H1 (cell line): Measurements from ENCODE around the gene CYB561D2. TPM values are rescaled to one million over a fixed set of nuclear protein-coding genes. Genes with fewer than 3 reads are reported as not detected.

Source experiments
- CTCF ChIA-PET: fragments of 300-600 bp; sonication (Branson Sonifier 250); formaldehyde crosslinking; loops from one replicate; lab custom pipeline; 2021; ENCODE audit not compliant: partially characterized antibody; lab: Charles Lee
- POLR2A ChIA-PET: fragments of 300-600 bp; sonication (Branson Sonifier 250); formaldehyde crosslinking; loops from one replicate; lab custom pipeline; 2021; ENCODE audit warnings: inconsistent platforms; ENCODE audit not compliant: partially characterized antibody; lab: Charles Lee
- DNase-seq, 2 experiments: peaks; one replicate each; pipeline versions ENCODE4 v3.0.0 to v3.0.0-alpha.2; 2010 to 2022; ENCODE audit warnings: low spot score in 2 of 2, low read depth in 1 of 2, mixed read lengths in 1 of 2
- FAIRE-seq: peaks from 2 replicates; lab custom pipeline; 2011; peaks lifted over from hg19 to GRCh38; lab: Jason Lieb, UNC
- H2AFZ ChIP-seq: 2 replicates; pipeline ENCODE4 v1.8.1; 2012; ENCODE audit warnings: low read length, inconsistent platforms
- H2AK5ac ChIP-seq: 2 replicates; pipeline ENCODE4 v1.6.1; 2013; ENCODE audit warnings: low read depth, low read length
- H2BK120ac ChIP-seq: replicated peaks from 2 replicates; pipeline ENCODE3; 2013; ENCODE audit warnings: low read depth, low read length, inconsistent platforms
- H2BK12ac ChIP-seq: 2 replicates; pipeline ENCODE4 v1.6.1; 2013; ENCODE audit warnings: low read depth, low read length
- H2BK15ac ChIP-seq: 2 replicates; pipeline ENCODE4 v1.6.1; 2013; ENCODE audit warnings: low read length
- H2BK20ac ChIP-seq: 2 replicates; pipeline ENCODE4 v1.6.1; 2013; ENCODE audit warnings: low read length
- H2BK5ac ChIP-seq: 2 replicates; pipeline ENCODE4 v1.6.1; 2013; ENCODE audit warnings: low read depth, low read length
- H3K14ac ChIP-seq: 2 replicates; pipeline ENCODE4 v1.6.1; 2013; ENCODE audit warnings: inconsistent platforms; ENCODE audit not compliant: insufficient read length
- H3K18ac ChIP-seq: 2 replicates; pipeline ENCODE4 v1.6.1; 2013; ENCODE audit warnings: low read length; ENCODE audit errors: extremely low read depth
- H3K23ac ChIP-seq: 2 replicates; pipeline ENCODE4 v1.6.1; 2013; ENCODE audit warnings: inconsistent platforms; ENCODE audit not compliant: insufficient read length
- H3K23me2 ChIP-seq: 2 replicates; pipeline ENCODE4 v1.6.1; 2013; ENCODE audit warnings: low read depth, low read length
- H3K27ac ChIP-seq: 2 replicates; pipeline ENCODE4 v1.6.1; 2011; ENCODE audit warnings: low read depth, low read length, inconsistent platforms
- H3K27me3 ChIP-seq, 4 experiments: replicated peaks in 1 of 4; 1 replicate in 1 of 4; 2 replicates in 3 of 4; pipeline versions ENCODE4 v1.6.1 to v1.8.1; 2011 to 2013; ENCODE audit warnings: low read length in 3 of 4, mild to moderate bottlenecking in 3 of 4, inconsistent platforms in 2 of 4, mixed read lengths in 2 of 4, moderate library complexity in 1 of 4; ENCODE audit not compliant: control insufficient read depth in 3 of 4, insufficient read depth in 3 of 4; ENCODE audit errors: extremely low read depth in 1 of 4
- H3K36me3 ChIP-seq, 4 experiments: 2 replicates each; pipeline versions ENCODE4 v1.6.1 to v1.8.1; 2011 to 2013; ENCODE audit warnings: mild to moderate bottlenecking in 4 of 4, low read length in 3 of 4, moderate library complexity in 2 of 4, control low read depth in 1 of 4, inconsistent platforms in 1 of 4; ENCODE audit not compliant: insufficient read depth in 4 of 4, control insufficient read depth in 2 of 4
- H3K4ac ChIP-seq: replicated peaks from 2 replicates; pipeline ENCODE3; 2013; ENCODE audit warnings: low read length, low read depth, mixed read lengths, inconsistent platforms; ENCODE audit not compliant: insufficient read length
- H3K4me1 ChIP-seq, 4 experiments: replicated peaks in 1 of 4; 1 replicate in 1 of 4; 2 replicates in 3 of 4; pipeline versions ENCODE4 v1.6.1 to v1.8.1; 2011 to 2013; ENCODE audit warnings: low read length in 3 of 4, inconsistent platforms in 2 of 4, mixed read lengths in 1 of 4; ENCODE audit not compliant: insufficient read depth in 4 of 4, control insufficient read depth in 3 of 4
- H3K4me2 ChIP-seq, 2 experiments: 2 replicates each; pipeline versions ENCODE4 v1.6.1 to v1.8.1; 2011 to 2013; ENCODE audit warnings: low read depth in 2 of 2, low read length in 2 of 2, control low read depth in 1 of 2, inconsistent platforms in 1 of 2, mild to moderate bottlenecking in 1 of 2; ENCODE audit not compliant: insufficient read depth in 1 of 2
- H3K4me3 ChIP-seq, 4 experiments: fragments of 200-600, 300-600 bp in 1 of 4; sonication (generic), shearing (Covaris generic), sonication (Bioruptor Twin) in 1 of 4; 2 replicates each; pipeline versions ENCODE4 v1.5.1 to v1.8.1; 2011 to 2016; ENCODE audit warnings: low read length in 4 of 4, low read depth in 3 of 4, control low read depth in 2 of 4, inconsistent platforms in 2 of 4, mild to moderate bottlenecking in 2 of 4, mixed read lengths in 1 of 4, moderate library complexity in 1 of 4; ENCODE audit not compliant: insufficient read depth in 2 of 4; ENCODE audit errors: extremely low read depth in 1 of 4
- H3K56ac ChIP-seq: replicated peaks from 2 replicates; pipeline ENCODE3; 2013; ENCODE audit warnings: low read depth, mild to moderate bottlenecking, mixed read lengths, low read length, inconsistent platforms; ENCODE audit not compliant: insufficient read length
- H3K79me1 ChIP-seq: 2 replicates; pipeline ENCODE4 v1.6.1; 2013; ENCODE audit warnings: low read depth, low read length, control low read depth
- H3K79me2 ChIP-seq, 2 experiments: 2 replicates each; pipeline versions ENCODE4 v1.6.1 to v1.8.1; 2012 to 2013; ENCODE audit warnings: low read length in 2 of 2, mild to moderate bottlenecking in 2 of 2, inconsistent platforms in 1 of 2; ENCODE audit not compliant: insufficient read depth in 2 of 2, control insufficient read depth in 1 of 2
- H3K9ac ChIP-seq, 4 experiments: replicated peaks in 1 of 4; 1 replicate in 1 of 4; 2 replicates in 3 of 4; pipeline versions ENCODE4 v1.6.1 to v1.8.1; 2011 to 2013; ENCODE audit warnings: low read depth in 3 of 4, low read length in 3 of 4, control low read depth in 2 of 4, mild to moderate bottlenecking in 2 of 4, moderate library complexity in 2 of 4, inconsistent platforms in 1 of 4; ENCODE audit errors: extremely low read depth in 1 of 4
- H3K9me3 ChIP-seq, 2 experiments: 2 replicates each; pipeline versions ENCODE4 v1.6.1 to v1.8.1; 2012 to 2013; ENCODE audit warnings: mild to moderate bottlenecking in 2 of 2, moderate library complexity in 2 of 2, control low read depth in 1 of 2, inconsistent platforms in 1 of 2, low read depth in 1 of 2, low read length in 1 of 2, mixed read lengths in 1 of 2; ENCODE audit not compliant: insufficient read depth in 2 of 2
- H4K20me1 ChIP-seq, 2 experiments: replicated peaks in 1 of 2; 2 replicates each; pipeline versions ENCODE3 to v1.8.1; 2011 to 2013; ENCODE audit warnings: inconsistent platforms in 2 of 2, low read length in 2 of 2, mild to moderate bottlenecking in 1 of 2; ENCODE audit not compliant: insufficient read depth in 2 of 2, control insufficient read depth in 1 of 2
- H4K5ac ChIP-seq: 2 replicates; pipeline ENCODE4 v1.6.1; 2013; ENCODE audit warnings: low read length, low read depth, mixed read lengths, inconsistent platforms; ENCODE audit not compliant: insufficient read length
- H4K8ac ChIP-seq: 2 replicates; pipeline ENCODE4 v1.8.0; 2013; ENCODE audit warnings: mild to moderate bottlenecking, moderate library complexity, low read length, inconsistent platforms; ENCODE audit not compliant: insufficient read depth; ENCODE audit errors: extremely low read depth
- H4K91ac ChIP-seq: replicated peaks from 2 replicates; pipeline ENCODE3; 2013; ENCODE audit warnings: low read length, mixed read lengths, inconsistent platforms; ENCODE audit not compliant: insufficient read length
- BCL11A ChIP-seq, 2 experiments: IDR thresholded peaks; one replicate each; pipeline ENCODE4 v1.6.1; 2011; ENCODE audit warnings: low read depth in 2 of 2, low read length in 2 of 2, mild to moderate bottlenecking in 2 of 2
- GTF2F1 ChIP-seq: IDR thresholded peaks from 2 replicates; pipeline ENCODE4 v1.6.1; 2012; ENCODE audit warnings: low read depth, low read length, improper control_type of control experiment, borderline replicate concordance
- HDAC2 ChIP-seq, 2 experiments: fragments of 300-600 bp in 1 of 2; sonication (generic) in 1 of 2; IDR thresholded peaks; 2 replicates each; pipeline ENCODE4 v1.6.1; 2011 to 2012; ENCODE audit warnings: low read depth in 2 of 2, low read length in 2 of 2, mild to moderate bottlenecking in 2 of 2, moderate library complexity in 2 of 2, borderline replicate concordance in 1 of 2, inconsistent platforms in 1 of 2
- HDAC6 ChIP-seq: IDR thresholded peaks from one replicate; pipeline ENCODE4 v1.7.1; 2012; ENCODE audit warnings: low read depth, mild to moderate bottlenecking, inconsistent platforms, low read length, moderate library complexity
- NRF1 ChIP-seq: IDR thresholded peaks from 2 replicates; pipeline ENCODE4 v1.6.1; 2011; ENCODE audit warnings: mild to moderate bottlenecking, low read depth, low read length, improper control_type of control experiment
- POLR2A ChIP-seq, 2 experiments: IDR thresholded peaks; 1 replicate in 1 of 2; 2 replicates in 1 of 2; pipeline ENCODE4 v1.6.1; 2011; ENCODE audit warnings: low read depth in 2 of 2, low read length in 2 of 2, mild to moderate bottlenecking in 2 of 2; ENCODE audit errors: control extremely low read depth in 1 of 2
- RBBP5 ChIP-seq: IDR thresholded peaks from 2 replicates; pipeline ENCODE4 v1.7.1; 2012; ENCODE audit warnings: low read depth, mild to moderate bottlenecking, inconsistent platforms, low read length, moderate library complexity, borderline replicate concordance
- SIRT6 ChIP-seq: IDR thresholded peaks from one replicate; pipeline ENCODE4 v1.7.1; 2012; ENCODE audit warnings: low read length, inconsistent platforms
- TAF1 ChIP-seq: IDR thresholded peaks from 2 replicates; pipeline ENCODE4 v1.6.1; 2011; ENCODE audit warnings: mild to moderate bottlenecking, low read depth, low read length
- TCF12 ChIP-seq: IDR thresholded peaks from 2 replicates; pipeline ENCODE4 v1.6.1; 2011; ENCODE audit warnings: low read depth, mild to moderate bottlenecking, low read length
- USF2 ChIP-seq: IDR thresholded peaks from 2 replicates; pipeline ENCODE4 v1.6.1; 2011; ENCODE audit warnings: low read length, improper control_type of control experiment
- WGBS, 2 experiments: shearing (Covaris generic) in 1 of 2; methylation state at CpG; one replicate each; pipeline versions ENCODE4 v1.1.6 to v1.1.7; 2013 to 2015; ENCODE audit warnings: low lambda C conversion rate in 2 of 2, mixed read lengths in 2 of 2, inconsistent platforms in 1 of 2, low coverage in 1 of 2, missing lambda C conversion rate in 1 of 2; ENCODE audit not compliant: insufficient replicate concordance in 2 of 2, insufficient coverage in 1 of 2, insufficient read length in 1 of 2; ENCODE audit errors: extremely low coverage in 1 of 2, missing lambda C conversion rate in 1 of 2; 5-methylcytosine and 5-hydroxymethylcytosine counted together
- polyA plus RNA-seq, 7 experiments: library from polyadenylated mRNA; depleted of rRNA in 3 of 7; stranded (reverse) in 5 of 7; unstranded in 2 of 7; fragments of >200 nt in 5 of 7; fragments of 200-250 nt in 2 of 7; gene quantifications; 1 replicate in 5 of 7; 2 replicates in 1 of 7; 4 replicates in 1 of 7; pipeline versions ENCODE4 v1.2.1 to v1.2.3, GENCODE V29; 2011 to 2013; ENCODE audit warnings: missing spikeins in 2 of 7, mixed read lengths in 2 of 7
- total RNA-seq: library from RNA; stranded (reverse); fragmentation: NEBNext Ultra II Directional; extraction: Animal tissue kit (Norgen Biotek cat#: 25700); gene quantifications from 2 replicates; pipeline ENCODE4 v1.2.1, GENCODE V29; 2021

CYB561D2 gene
- total and polyA plus RNA-seq, 2 of the 8 experiments (the other 6 are each of a cell fraction or from before 2014, with no cell fraction given): 9.8 to 34.0 TPM

GRCh38 chr3:50317300-50317699 lies 33.4 kb upstream of the CYB561D2 start:
- H2BK20ac ChIP-seq: no peak overlapping the region
- peak overlapping the region; percentile 54; the same call in 1 of the 2 replicates for H4K8ac ChIP-seq
- POLR2A ChIA-PET: interaction anchor here (0.7 to 12.6 kb wide), 3 partner anchors 12 to 25 kb away, joined by 3 to 149 read pairs (median 36); partner anchors contain the start of genes HYAL1, HYAL3, IFRD2 and NAA80
- H3K36me3 ChIP-seq: peaks cover 16 to 34% (median 28%) of the 10 kb centered on the region in 4 experiments
- CTCF ChIA-PET: interaction anchor here (0.6 to 3.6 kb wide), 5 partner anchors 10 to 139 kb away, joined by 4 to 17 read pairs (median 5); partner anchors contain the start of genes HYAL1 and TUSC2
- WGBS, 2 experiments: 83% methylated on average over 6 of the region's 6 CpGs; no CpG with 5 or more reads in 1 of the 2 experiments
- no peaks in the 10 kb centered on the region for H3K27me3 ChIP-seq
- no peak overlapping the region for H2BK12ac ChIP-seq
- H4K20me1 ChIP-seq: peaks cover 19 to 35% of the 10 kb centered on the region in 2 experiments
- no peak overlapping the region for H2BK5ac ChIP-seq
- H3K18ac ChIP-seq: no peak overlapping the region
- no peak overlapping the region for H3K23ac ChIP-seq
- peaks cover 10% of the 10 kb centered on the region for H3K23me2 ChIP-seq
- H3K4me2 ChIP-seq: no peak overlapping the region; a peak in 1 of 4 replicates
- H3K4me3 ChIP-seq: no peak overlapping the region
- H2BK120ac ChIP-seq: no peak overlapping the region
- no peak overlapping the region for H3K56ac ChIP-seq
- no peak overlapping the region for H4K91ac ChIP-seq
- H3K14ac ChIP-seq: no peak overlapping the region
- no peak overlapping the region for H2AFZ ChIP-seq
- DNase-seq (no peak), FAIRE-seq (no peak)
- TF ChIP-seq HDAC6 (no peak), GTF2F1 (no peak), SIRT6 (no peak), USF2 (no peak), TCF12 (no peak), POLR2A (IDR thresholded peaks at IDR 0.05; ENCODE audit: control extremely low read depth in 1 of 2, low read depth in 2 of 2, low read length in 2 of 2) (no peak), NRF1 (no peak), BCL11A (IDR thresholded peaks at IDR 0.05; ENCODE audit: low read depth in 2 of 2, low read length in 2 of 2) (no peak), RBBP5 (no peak), HDAC2 (IDR thresholded peaks at IDR 0.05; ENCODE audit: borderline replicate concordance in 1 of 2, low read depth in 2 of 2, low read length in 2 of 2) (no peak), TAF1 (no peak)
- peaks cover 20% of the 10 kb centered on the region for H3K79me1 ChIP-seq
- H3K27ac ChIP-seq: no peak overlapping the region; the same call in 1 of the 2 replicates
- H3K9ac ChIP-seq: peak overlapping the region in 1 of 4 experiments; percentile 10; a peak in 1 of 7 replicates
- no peak overlapping the region for H2BK15ac ChIP-seq
- peaks cover 0 to 25% of the 10 kb centered on the region in 2 experiments; a peak in 3 of 4 replicates for H3K79me2 ChIP-seq
- no peak overlapping the region for H4K5ac ChIP-seq
- no peak overlapping the region for H3K4ac ChIP-seq
- peaks cover 0 to 15% (median 10%) of the 10 kb centered on the region in 4 experiments; a peak in 6 of 7 replicates for H3K4me1 ChIP-seq
- no peak overlapping the region for H2AK5ac ChIP-seq
- H3K9me3 ChIP-seq: peaks cover 0 to 1% of the 10 kb centered on the region in 2 experiments; a peak in 1 of 4 replicates
